ENCODE measurements around the gene NFATC3.

Gene NFATC3

GRCh38 chr16:68179196-68179795, 94.1 kb downstream of the NFATC3 start:
- Histone ChIP-seq H3K27ac (replicated peaks) (no peak overlapping the region), H3K27me3 (ENCODE audit: insufficient read depth, poor library complexity, severe bottlenecking) (no peaks in the 10 kb centered on the region), H3K4me3 (replicated peaks; ENCODE audit: insufficient read depth, low read length) (no peak overlapping the region)
- DNase-seq (ENCODE audit: low read depth in 1 of 2, low spot score in 1 of 2) = no peak
- TF ChIP-seq CTCF (IDR thresholded peaks at IDR 0.05; ENCODE audit: insufficient read depth, low read length) (no peak), GABPA (IDR thresholded peaks at IDR 0.05; ENCODE audit: low read depth) (no peak), POLR2AphosphoS5 (IDR thresholded peaks at IDR 0.05; ENCODE audit: low read depth) (no peak), REST (IDR thresholded peaks at IDR 0.05; ENCODE audit: insufficient replicate concordance, low read depth) (no peak), SPI1 (IDR thresholded peaks at IDR 0.05; ENCODE audit: borderline replicate concordance, low read depth) (no peak)

GRCh38 chr16:68179855-68180254, 94.7 kb downstream of the NFATC3 start:
- Histone ChIP-seq H3K27ac (replicated peaks) (no peak overlapping the region), H3K27me3 (ENCODE audit: insufficient read depth, poor library complexity, severe bottlenecking) (no peaks in the 10 kb centered on the region), H3K4me3 (replicated peaks; ENCODE audit: insufficient read depth, low read length) (no peak overlapping the region)
- TF ChIP-seq CTCF (IDR thresholded peaks at IDR 0.05; ENCODE audit: insufficient read depth, low read length) = no peak
- TF ChIP-seq GABPA (IDR thresholded peaks at IDR 0.05; ENCODE audit: low read depth) = no peak
- TF ChIP-seq REST (IDR thresholded peaks at IDR 0.05; ENCODE audit: insufficient replicate concordance, low read depth) = no peak
- TF ChIP-seq SPI1 (IDR thresholded peaks at IDR 0.05; ENCODE audit: borderline replicate concordance, low read depth) = no peak
- TF ChIP-seq POLR2AphosphoS5 (IDR thresholded peaks at IDR 0.05; ENCODE audit: low read depth) = no peak
- DNase-seq (ENCODE audit: low read depth in 1 of 2, low spot score in 1 of 2) = no peak

GRCh38 chr16:68183046-68183445, 97.9 kb downstream of the NFATC3 start:
- Histone ChIP-seq H3K4me3 (replicated peaks; ENCODE audit: insufficient read depth, low read length) (no peak overlapping the region), H3K27ac (replicated peaks) (no peak overlapping the region), H3K27me3 (ENCODE audit: insufficient read depth, poor library complexity, severe bottlenecking) (no peaks in the 10 kb centered on the region)
- TF ChIP-seq SPI1 (IDR thresholded peaks at IDR 0.05; ENCODE audit: borderline replicate concordance, low read depth) = no peak
- TF ChIP-seq REST (IDR thresholded peaks at IDR 0.05; ENCODE audit: insufficient replicate concordance, low read depth) = no peak
- TF ChIP-seq POLR2AphosphoS5 (IDR thresholded peaks at IDR 0.05; ENCODE audit: low read depth) = no peak
- no peak for TF ChIP-seq CTCF (IDR thresholded peaks at IDR 0.05; ENCODE audit: insufficient read depth, low read length)
- TF ChIP-seq GABPA (IDR thresholded peaks at IDR 0.05; ENCODE audit: low read depth) = no peak
- no peak for DNase-seq (ENCODE audit: low read depth in 1 of 2, low spot score in 1 of 2)

Data from HL-60 (cell line).